Putamen (tissue), 1 donor: ENCODE measurements around the gene CELF6.

Source experiments
- DNase-seq: peaks from one replicate; pipeline ENCODE4 v3.0.0-alpha.2; 2016; ENCODE audit warnings: low spot score

CELF6 gene

DNA sequence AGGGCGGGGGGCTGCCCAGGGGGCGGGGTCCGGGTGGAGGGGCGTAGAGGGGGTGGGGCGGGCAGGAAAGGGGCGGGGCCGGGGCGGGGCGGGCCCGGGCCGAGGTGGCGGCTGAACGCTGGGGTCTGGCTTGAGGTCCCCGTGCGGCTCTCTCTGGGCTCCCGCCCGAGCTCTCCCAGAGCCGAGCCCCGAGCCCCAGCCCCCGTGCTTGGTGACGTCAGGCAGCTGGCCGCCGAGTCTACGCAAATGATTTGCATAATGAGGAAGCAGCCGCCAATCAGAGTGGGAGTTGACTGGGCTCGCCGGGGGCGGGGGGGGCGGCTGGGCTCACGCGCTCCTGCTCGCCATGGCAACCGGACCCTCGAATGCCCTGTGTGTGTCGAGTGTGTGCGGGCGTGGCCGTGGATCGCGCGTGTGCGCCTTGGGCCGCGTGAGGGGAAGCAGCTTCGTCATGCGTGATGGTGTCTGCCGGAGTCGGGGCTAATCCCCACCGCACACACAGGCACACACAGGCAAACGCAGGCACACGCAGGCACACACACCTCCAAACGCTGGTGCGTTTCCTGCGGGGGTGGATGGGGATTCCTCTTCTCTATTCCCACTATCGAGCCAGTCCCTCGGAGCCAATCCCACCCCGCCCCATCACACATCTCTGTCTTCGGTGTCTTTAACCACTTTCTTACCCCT, at the start of gene CELF6:
CELF6 (minus strand) TSS at position 173 of the 687 bp plus-strand sequence. CDS start 283 bp downstream, outside the sequence.
- peak; percentile 62 for DNase-seq

DNA sequence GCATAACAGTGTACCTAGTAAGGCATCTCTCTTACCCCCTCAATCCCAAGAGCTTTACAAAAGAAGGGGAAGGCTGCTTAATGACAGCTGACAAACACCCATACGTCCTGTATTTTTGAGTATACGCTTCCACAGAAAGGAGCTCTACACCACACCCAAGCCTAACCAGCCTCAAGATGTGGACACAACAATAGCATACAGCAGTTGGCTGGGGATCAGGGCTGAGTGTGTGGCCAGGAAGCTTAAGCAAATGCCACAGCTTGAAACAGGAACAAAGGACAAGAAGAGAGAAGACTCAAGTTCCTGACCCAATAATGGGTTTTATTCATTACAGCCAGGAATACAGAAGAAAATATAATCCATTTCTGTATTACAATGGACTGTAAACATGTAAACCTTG, 48.9 kb upstream of the CELF6 start:
- no peak for DNase-seq

DNA sequence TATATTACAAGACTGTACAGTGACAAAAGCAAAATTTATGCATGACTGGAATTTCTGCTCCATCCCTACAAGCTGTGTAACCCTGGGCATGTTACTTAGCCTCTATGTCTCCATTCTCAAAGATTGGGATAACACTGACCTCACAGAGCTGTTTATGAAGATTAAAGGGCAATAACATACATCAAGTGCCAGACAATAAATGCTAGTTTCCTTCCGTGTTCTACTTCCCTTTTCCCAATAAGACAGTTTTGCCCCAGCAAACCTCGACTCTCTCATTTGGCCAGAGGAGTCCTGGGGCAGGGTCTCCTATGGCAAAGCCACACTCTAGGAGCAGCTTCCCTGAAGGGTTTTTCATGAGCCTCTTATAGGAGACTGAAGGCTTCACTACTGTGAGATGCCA, 48.4 kb upstream of the CELF6 start:
- DNase-seq: no peak

DNA sequence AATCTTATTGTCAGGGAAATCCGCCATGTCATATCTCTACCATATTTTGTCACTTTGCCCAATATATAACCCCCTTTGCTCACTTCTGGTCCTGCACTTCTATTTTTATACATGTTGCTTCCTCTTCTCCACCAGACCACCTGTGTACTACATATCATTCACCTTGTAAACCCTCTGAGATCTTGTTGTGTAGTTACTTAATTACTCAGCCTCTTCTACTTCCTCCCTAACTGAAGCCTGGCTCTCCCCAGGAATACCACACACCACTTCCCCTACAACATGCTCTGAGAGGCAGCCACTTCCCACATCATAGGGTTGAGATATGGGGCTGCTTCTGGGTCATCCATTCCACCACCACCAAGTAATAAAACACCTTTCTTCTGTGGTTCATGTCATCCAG, 45.9 kb upstream of the CELF6 start:
- no peak for DNase-seq

GRCh38 chr15:72361176-72361575, 41.2 kb upstream of the CELF6 start:
- no peak for DNase-seq

GRCh38 chr15:72358650-72359171, 38.8 kb upstream of the CELF6 start:
- no peak for DNase-seq

DNA sequence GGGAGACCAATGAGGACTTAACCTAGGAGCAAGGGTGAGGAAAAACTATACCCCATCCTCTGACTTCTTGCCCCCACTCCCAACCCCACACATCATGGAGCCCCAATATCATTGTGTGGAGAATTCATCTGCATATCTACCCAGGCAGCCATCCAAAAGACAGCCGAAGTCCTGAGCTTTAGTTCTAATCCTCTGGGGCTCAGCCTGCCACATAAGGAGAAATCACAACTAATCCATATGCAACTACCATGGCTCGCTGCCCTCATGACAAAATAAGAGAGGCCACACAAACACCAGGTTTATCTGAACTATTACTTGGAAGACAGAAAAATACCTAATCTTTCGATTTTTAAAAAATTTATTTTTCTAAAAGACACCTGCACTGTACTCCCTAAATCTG, 38.2 kb upstream of the CELF6 start:
- DNase-seq: no peak

DNA sequence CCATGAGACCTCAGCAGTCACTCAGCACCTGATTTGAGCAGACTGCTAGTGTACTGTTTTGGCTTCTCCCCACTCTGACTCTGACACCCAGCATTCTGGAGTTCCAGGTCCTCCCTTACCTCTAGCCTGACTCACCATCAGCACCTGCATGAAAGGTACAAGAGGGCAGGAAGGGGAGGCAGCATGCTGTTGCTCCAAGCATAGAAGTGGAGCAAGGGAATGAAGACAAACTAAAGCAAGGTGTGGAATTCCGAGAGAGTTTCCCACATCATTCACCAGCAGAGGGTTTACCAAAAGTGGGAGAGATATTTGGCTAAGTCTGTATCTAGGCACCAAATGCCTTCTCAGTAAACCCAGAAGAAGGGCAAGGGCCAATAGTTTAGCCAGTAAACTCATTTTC, 34.5 kb upstream of the CELF6 start:
- DNase-seq: no peak

DNA sequence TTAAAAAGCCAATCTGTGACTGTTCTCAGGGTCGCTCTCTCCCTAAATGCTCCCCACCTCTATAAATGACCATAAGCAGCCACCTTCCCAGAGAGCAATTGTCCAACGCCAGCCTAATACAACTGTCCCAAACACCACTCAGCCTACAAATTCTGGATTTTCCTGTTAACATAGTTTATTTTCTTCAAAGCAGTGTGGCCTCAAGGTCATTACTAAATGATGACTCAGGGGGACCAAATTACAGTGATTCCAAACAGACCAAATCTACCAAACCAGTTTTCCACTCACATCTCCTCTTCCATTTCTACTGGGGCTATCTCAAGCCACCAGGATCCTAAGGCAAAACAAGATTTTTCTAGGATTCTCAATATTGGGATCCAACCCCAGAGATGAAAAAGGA, 33.3 kb upstream of the CELF6 start:
- no peak for DNase-seq

GRCh38 chr15:72345806-72346205, 25.8 kb upstream of the CELF6 start:
- no peak for DNase-seq

- DNase-seq: no peak
Observed at GRCh38 chr15:72345280-72345679, 25.3 kb upstream of the CELF6 start.

DNA sequence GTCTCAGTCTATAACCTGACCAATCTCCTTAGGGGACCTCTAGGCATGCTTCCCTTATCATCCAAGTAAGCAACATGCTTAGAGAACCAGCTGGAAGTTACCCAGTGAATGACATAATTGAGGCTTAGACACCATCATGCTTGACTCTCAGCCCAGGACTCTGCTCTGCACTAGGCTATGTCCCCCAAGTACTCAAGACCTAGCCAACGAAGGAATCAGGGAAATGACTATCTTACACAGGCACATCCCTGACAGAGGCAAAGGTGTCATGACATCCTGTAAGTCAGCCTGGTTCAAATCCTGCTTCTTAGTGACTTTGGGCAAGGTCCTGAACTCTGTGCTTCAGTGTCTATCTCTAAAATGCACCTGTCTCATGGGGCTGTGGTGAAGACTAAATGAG, 24.6 kb upstream of the CELF6 start:
- DNase-seq: no peak

GRCh38 chr15:72342385-72342784, 22.4 kb upstream of the CELF6 start:
- no peak for DNase-seq

DNA sequence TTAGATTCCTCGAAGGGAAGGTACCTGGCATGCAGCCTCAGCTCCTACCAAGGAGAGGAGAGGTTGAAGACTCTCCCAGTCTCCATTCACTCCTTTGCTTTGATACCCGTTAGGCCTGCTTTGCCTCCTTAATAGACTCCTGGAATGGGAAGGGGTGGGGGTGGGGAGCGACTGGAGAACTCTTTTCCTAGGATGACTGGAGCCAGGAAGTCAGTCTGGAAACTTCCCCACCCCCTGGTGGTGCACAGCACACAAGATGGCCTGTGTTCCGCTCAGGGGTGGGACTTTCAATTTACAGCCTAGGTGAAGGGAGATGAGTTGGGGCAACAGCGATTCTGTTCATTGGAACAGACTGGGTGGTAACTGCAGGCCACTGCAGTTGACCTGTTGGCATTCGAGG, 21.4 kb upstream of the CELF6 start:
- no peak for DNase-seq

GRCh38 chr15:72340366-72340765, 20.4 kb upstream of the CELF6 start:
- DNase-seq: no peak

GRCh38 chr15:72339777-72340177, 19.8 kb upstream of the CELF6 start:
- DNase-seq: peak; percentile 18

GRCh38 chr15:72338617-72339321, 18.8 kb upstream of the CELF6 start:
- DNase-seq: no peak

DNA sequence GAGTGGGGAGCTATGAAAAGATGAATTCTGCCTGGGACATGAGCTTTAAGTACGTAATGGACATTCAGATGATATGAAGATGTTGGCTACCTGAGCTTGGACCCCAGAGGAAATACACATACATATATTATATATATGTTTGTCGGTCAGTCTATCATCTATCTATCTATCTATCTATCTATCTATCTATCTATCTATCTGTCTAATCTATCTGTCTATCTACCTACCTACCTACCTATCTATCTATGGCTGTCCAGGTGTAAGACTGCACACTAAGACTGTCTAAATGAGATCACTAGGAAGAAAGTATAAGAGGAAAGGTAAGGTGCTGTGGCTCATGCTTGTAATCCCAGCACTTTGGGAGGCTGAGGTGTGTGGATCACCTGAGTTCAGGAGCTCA, 18.2 kb upstream of the CELF6 start:
- DNase-seq: no peak

- DNase-seq: no peak
Observed at GRCh38 chr15:72334842-72335241, 14.9 kb upstream of the CELF6 start.

DNA sequence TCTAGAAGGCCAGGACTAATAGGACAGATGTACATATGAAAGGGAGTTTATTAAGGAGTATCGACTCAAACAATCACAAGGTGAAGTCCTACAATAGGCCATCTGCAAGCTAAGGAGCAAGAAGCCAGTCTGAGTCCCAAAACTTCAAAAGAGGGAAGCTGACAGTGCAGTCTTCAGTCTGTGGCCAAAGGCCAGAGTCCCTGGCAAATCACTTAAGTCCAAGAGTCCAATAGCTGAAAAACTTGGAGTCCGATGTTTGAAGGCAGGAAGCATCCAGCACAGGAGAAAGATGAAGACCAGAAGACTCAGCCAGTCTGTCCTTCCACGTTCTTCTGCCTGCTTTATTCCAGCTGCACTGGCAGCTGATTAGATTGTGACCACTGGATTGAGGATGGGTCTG, 11.1 kb upstream of the CELF6 start:
- no peak for DNase-seq

- no peak for DNase-seq
Observed at GRCh38 chr15:72323752-72324151, 3.8 kb upstream of the CELF6 start.

DNA sequence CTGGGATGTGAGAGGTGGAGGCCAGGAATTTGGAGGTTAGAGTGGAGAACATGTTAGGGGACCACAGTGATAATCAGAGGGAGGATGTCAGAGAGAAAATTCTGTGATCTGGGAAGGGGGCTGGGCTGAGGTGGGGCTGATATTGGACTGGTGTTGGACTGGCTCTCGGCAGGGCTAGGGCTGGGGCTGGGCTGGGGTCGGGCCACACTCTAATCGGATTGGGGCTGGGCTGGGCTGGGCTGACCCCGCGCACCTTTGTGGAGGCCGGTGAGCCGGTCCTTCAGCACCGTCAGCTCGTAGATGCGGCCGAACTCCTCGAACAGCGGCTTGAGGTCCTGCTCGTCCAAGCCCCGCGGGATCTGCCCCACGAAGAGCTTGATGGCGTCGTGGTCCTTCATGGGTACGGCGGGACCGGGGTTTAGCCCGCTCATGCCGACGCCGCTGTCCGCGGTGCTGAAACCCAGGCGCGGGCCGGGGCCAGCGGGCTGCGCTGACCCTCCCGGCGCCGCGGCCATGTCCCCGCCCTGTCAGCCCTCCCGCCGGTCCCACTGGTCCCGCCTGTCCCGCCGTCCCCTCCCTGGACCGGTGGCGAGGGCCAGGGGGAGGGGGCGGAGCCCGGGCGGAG, 485 bp downstream of the CELF6 start:
- DNase-seq: peak; percentile 22

DNA sequence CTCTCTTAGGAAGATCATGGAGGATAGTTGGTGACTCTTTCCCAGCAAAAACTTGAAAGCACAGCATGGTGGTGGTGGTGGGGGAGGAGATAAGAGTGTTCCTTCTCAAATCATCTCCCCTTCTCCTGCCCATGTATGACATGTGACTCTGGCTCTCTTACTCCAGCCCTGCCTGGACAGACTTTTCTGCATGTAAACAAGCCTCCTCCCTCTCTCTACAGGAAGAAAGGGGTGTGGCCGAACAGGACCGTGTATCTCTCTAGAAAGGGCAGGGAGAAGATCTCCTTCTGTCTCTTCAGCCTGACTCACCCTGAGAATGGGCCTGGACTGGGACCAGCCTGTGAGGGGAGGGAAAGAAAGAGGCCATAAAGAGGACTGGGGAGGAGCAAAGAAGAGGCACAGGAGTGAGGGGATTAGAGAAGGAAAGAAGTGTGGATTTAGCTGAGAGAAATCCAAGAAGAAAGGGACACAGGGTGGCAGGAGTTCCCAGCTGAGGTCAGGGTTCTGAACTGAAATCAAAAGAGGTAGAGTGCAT, 1.5 kb downstream of the CELF6 start:
- DNase-seq: no peak
